Mucosa of descending colon (tissue), 3 donors: ENCODE measurements around the gene OR6B2. TPM values are rescaled to one million over a fixed set of nuclear protein-coding genes. Genes with fewer than 3 reads are reported as not detected.

Experiments
- ATAC-seq: fragments of 200-7000 bp; cut with Tn5 transposase; one replicate; pipeline ENCODE4 v1.9.1; 2020; ENCODE audit warnings: mild to moderate bottlenecking, moderate library complexity
- DNase-seq, 3 donors: peaks; one replicate each; pipeline ENCODE4 v3.0.0-alpha.2; 2020
- H3K36me3 ChIP-seq: fragments of 200-600 bp; one replicate; pipeline ENCODE4 v1.8.0; 2021; ENCODE audit warnings: low read depth, mild to moderate bottlenecking
- H3K4me1 ChIP-seq: fragments of 200-600 bp; one replicate; pipeline ENCODE4 v1.8.0; 2021; ENCODE audit warnings: low read depth, mild to moderate bottlenecking
- H3K4me3 ChIP-seq: fragments of 200-600 bp; one replicate; pipeline ENCODE4 v1.8.0; 2021; ENCODE audit warnings: mild to moderate bottlenecking
- H3K9me3 ChIP-seq: fragments of 200-600 bp; one replicate; pipeline ENCODE4 v1.8.0; 2021; ENCODE audit warnings: mild to moderate bottlenecking
- intact Hi-C, 2 donors: fragments of 100-400 bp; cut with DNase I in 1 of 2; cut with micrococcal nuclease in 1 of 2; formaldehyde crosslinking; loops; one replicate each; pipeline versions ENCODE4 v1.11.0 to v1.11.1; 2022; cut with DNase I, micrococcal nuclease
- total RNA-seq, 3 donors: library from RNA; stranded (reverse); fragmentation: NEBNext Ultra II Directional in 2 of 3; extraction: Animal tissue kit (Norgen Biotek cat#: 25700) in 2 of 3; gene quantifications; one replicate each; pipeline versions ENCODE4 v1.2.1 to v1.2.4, GENCODE V29; 2021 to 2023
- TF ChIP-seq, protein P1 (sequence below): fragments of 200-600 bp; IDR thresholded peaks from one replicate; pipeline ENCODE4 v1.8.0; 2022; ENCODE audit warnings: antibody characterized with exemption, mild to moderate bottlenecking
- donor health status: DM: no; HTN: no; CAD: no; lungs with moderate emphysema.
- donor health status: DM: no; HTN: no; CAD: no.
- donor health status: DM: no; HTN: yes; CAD: no.

OR6B2 gene
- total RNA-seq, 3 donors from 2014 or later: not detected

DNA sequence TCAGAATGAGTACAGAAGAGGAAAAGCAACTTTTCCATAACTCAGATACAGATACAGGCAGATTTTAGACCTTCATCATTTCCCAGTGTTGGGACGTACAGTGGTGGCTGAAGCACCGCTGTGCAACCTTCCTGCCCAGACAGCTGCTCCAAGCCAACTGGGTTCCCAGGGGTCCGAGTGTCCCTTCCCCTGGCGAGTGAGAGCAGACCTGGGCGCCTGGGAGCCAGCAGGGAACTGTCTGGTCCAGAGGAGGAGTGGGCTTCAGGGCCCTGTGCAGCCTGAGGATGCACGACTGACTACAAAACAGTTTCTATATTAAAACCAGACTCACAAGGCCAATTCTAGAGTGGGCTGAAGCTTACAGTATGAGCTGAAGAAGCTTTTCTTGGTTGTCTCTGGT lies 11.1 kb upstream of the OR6B2 start:
- Histone ChIP-seq H3K4me3 (no peak overlapping the region), H3K4me1 (no peaks in the 10 kb centered on the region), H3K36me3 (no peaks in the 10 kb centered on the region), H3K9me3 (no peaks in the 10 kb centered on the region)
- DNase-seq (no peak), ATAC-seq (no peak)
- intact Hi-C loops: no loop called here
- TF ChIP-seq, protein P1, sequence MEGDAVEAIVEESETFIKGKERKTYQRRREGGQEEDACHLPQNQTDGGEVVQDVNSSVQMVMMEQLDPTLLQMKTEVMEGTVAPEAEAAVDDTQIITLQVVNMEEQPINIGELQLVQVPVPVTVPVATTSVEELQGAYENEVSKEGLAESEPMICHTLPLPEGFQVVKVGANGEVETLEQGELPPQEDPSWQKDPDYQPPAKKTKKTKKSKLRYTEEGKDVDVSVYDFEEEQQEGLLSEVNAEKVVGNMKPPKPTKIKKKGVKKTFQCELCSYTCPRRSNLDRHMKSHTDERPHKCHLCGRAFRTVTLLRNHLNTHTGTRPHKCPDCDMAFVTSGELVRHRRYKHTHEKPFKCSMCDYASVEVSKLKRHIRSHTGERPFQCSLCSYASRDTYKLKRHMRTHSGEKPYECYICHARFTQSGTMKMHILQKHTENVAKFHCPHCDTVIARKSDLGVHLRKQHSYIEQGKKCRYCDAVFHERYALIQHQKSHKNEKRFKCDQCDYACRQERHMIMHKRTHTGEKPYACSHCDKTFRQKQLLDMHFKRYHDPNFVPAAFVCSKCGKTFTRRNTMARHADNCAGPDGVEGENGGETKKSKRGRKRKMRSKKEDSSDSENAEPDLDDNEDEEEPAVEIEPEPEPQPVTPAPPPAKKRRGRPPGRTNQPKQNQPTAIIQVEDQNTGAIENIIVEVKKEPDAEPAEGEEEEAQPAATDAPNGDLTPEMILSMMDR: no peak

DNA sequence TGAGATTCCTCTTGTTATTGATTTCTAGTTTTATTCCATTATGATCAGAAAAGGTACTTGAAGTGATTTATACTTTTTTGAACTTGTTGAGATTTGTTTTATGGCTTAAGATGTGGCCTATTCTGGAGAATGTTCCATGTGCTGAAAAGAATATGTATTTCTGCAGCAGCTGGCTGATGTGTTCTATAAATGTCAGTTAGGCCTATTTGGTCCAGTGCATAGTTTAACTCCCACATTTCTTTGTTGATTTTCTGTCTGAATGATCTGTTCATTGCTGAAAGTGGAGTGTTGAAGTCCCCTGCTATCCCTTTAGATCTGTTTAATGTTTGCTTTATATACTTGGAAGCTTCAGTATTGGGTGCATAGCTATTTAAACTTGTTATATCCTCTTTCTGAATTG lies 7.1 kb upstream of the OR6B2 start:
- DNase-seq: no peak
- H3K36me3 ChIP-seq: no peaks in the 10 kb centered on the region
- ATAC-seq: no peak
- TF ChIP-seq, protein P1: no peak
- no peaks in the 10 kb centered on the region for H3K4me1 ChIP-seq
- no peaks in the 10 kb centered on the region for H3K9me3 ChIP-seq
- intact Hi-C loops: no loop called here
- no peak overlapping the region for H3K4me3 ChIP-seq

DNA sequence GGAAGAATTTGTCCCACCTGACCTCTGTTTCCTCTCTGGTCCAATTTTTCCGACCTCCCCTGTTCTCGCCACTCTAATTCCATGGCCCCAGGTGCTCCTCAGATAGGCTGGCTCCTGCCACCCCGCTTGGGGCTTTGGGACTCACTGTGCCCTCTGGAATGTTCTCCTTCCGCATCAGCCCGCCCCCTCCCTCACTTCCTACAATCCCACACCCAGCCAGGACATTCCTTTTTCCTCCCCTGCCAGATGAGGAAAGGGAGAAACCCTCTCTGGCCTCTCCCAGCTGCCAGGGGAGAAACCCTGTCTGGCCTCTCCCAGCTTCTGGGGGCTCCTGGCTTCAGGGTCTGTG lies 3.1 kb upstream of the OR6B2 start:
- intact Hi-C loops: no loop called here
- Histone ChIP-seq H3K9me3 (no peaks in the 10 kb centered on the region), H3K36me3 (no peaks in the 10 kb centered on the region), H3K4me3 (no peak overlapping the region), H3K4me1 (no peaks in the 10 kb centered on the region)
- DNase-seq (no peak), ATAC-seq (no peak)
- TF ChIP-seq, protein P1: no peak

DNA sequence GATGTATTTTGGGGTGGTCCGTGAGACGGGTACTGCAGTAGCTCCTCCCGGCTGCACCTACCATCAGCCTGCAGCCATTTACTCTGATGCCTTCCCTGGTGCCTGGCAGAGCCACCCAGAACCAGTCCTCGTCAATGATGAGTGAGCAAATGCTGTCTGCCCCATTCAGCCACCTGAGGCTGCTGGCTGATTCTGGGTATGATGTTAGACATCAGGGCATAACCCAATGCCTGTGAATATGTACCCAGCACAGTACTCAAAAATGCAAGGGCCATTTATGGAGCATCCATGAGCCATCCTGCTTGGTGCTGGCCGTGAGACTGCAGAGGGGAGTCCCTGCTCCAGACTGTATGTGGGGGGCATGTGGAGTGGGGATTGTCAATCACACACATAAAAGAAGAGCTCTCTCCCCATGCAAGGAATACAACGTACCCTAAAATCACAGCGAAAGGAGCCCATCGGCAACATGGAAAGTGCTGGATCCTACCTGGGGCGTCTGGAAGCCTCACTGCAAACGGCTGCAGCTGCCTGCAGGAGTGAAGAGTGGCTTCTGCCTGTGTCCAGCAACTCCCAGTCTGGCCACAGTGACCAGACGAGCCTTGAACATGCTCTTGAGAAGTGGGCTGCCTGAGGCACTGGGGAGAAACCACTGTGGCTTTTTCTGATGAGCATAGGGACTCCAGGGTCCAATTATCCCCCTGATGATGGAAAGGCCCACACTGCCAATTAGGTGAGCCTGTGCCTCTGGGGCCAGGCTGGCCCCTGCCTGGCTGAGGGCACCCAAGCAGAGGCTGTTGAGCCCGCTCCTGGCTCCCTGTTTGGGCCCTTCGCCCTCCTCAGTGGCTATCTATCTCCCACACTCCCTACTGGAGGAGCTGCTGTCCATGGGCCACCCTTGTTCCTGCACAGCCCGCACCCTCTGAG lies 2.4 kb upstream of the OR6B2 start:
- H3K4me3 ChIP-seq: no peak overlapping the region
- TF ChIP-seq, protein P1: no peak
- H3K36me3 ChIP-seq: no peaks in the 10 kb centered on the region
- ATAC-seq: no peak
- intact Hi-C loops: no loop called here
- H3K4me1 ChIP-seq: no peaks in the 10 kb centered on the region
- no peak for DNase-seq
- H3K9me3 ChIP-seq: no peaks in the 10 kb centered on the region

DNA sequence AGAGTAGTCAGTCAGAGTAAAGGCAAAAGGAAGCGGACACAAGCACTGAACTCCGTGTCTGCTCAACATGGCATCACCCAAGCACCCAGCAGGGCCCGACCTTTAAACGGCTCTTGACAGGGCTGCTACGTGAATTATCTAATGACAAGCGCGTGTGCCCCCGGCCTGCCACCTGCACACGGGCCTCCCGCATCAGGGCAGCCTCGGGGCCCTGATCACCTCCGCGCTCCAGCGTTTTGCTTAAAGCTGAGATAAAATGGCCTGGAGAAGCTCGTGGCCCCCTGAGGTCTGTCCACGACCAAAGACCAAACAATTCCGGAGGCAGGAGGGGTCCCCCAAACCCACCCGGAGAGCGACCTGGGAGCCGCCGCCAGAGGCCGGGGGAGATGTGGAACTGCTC lies 5.5 kb downstream of the OR6B2 start:
- TF ChIP-seq, protein P1: no peak
- ATAC-seq: peak; percentile 48
- intact Hi-C loops: no loop called here
- Histone ChIP-seq H3K4me1 (no peaks in the 10 kb centered on the region), H3K4me3 (peak overlapping the region; percentile 90), H3K36me3 (peaks cover 5% of the 10 kb centered on the region), H3K9me3 (no peaks in the 10 kb centered on the region)
- DNase-seq: peak in 1 of 3 donors; percentile 22
